DND-41 (cell line): Measurements from ENCODE around the gene NKD2.

Experiments used
- EZH2 ChIP-seq: IDR thresholded peaks from 3 replicates; pipeline ENCODE4 v1.6.1; 2012; ENCODE audit warnings: borderline replicate concordance, low read depth, mild to moderate bottlenecking, moderate library complexity, low read length, inconsistent platforms; ENCODE audit not compliant: severe bottlenecking
- TF ChIP-seq, protein P1 (sequence below): IDR thresholded peaks from 2 replicates; pipeline ENCODE4 v1.5.1; 2012; ENCODE audit warnings: borderline replicate concordance, low read length, moderate library complexity, mild to moderate bottlenecking; ENCODE audit not compliant: poor library complexity, severe bottlenecking; ENCODE audit errors: extremely low read depth

DNA sequence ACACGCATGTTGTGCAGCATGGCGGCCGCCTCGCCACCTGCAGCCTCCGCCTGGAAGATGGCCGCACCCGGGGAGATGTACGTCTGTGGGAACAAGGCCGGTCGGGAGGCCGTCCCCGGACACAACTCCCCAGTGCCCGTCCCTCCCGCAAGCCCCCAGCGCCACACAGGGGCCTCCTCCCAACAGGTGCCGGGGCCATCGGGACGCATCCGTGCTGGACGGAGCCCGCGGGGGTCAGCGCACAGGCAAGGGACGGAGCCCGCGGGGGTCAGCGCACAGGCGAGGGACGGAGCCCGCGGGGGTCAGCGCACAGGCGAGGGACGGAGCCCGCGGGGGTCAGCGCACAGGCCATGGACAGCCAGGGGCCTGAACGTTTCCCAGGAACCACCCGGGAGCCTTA lies 76.8 kb downstream of the NKD2 start:
- TF ChIP-seq, protein P1, sequence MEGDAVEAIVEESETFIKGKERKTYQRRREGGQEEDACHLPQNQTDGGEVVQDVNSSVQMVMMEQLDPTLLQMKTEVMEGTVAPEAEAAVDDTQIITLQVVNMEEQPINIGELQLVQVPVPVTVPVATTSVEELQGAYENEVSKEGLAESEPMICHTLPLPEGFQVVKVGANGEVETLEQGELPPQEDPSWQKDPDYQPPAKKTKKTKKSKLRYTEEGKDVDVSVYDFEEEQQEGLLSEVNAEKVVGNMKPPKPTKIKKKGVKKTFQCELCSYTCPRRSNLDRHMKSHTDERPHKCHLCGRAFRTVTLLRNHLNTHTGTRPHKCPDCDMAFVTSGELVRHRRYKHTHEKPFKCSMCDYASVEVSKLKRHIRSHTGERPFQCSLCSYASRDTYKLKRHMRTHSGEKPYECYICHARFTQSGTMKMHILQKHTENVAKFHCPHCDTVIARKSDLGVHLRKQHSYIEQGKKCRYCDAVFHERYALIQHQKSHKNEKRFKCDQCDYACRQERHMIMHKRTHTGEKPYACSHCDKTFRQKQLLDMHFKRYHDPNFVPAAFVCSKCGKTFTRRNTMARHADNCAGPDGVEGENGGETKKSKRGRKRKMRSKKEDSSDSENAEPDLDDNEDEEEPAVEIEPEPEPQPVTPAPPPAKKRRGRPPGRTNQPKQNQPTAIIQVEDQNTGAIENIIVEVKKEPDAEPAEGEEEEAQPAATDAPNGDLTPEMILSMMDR, result no peak
- TF ChIP-seq EZH2, result no peak
